Measurements from ENCODE around the gene UCK2.

Gene UCK2

GRCh38 chr1:165856021-165856420 lies 28.6 kb downstream of the UCK2 start:
- no peak overlapping the region for H3K27ac ChIP-seq (ENCODE audit: low read length)
- peaks cover 12% of the 10 kb centered on the region for H3K4me1 ChIP-seq (ENCODE audit: low read length)

GRCh38 chr1:165856606-165857005 lies 29.2 kb downstream of the UCK2 start:
- TF ChIP-seq CTCF (IDR thresholded peaks at IDR 0.05; ENCODE audit: low read length) (no peak), EZH2 (optimal IDR thresholded peaks at IDR 0.05; ENCODE audit: low read depth, low read length) (no peak)
- H3K79me2 ChIP-seq (ENCODE audit: low read length) = peaks cover 97% of the 10 kb centered on the region
- H3K9ac ChIP-seq (ENCODE audit: low read length) = no peak overlapping the region
- no peaks in the 10 kb centered on the region for H3K9me3 ChIP-seq (replicated peaks; ENCODE audit: insufficient read depth, low read length)
- peaks cover 7% of the 10 kb centered on the region for H3K4me1 ChIP-seq (ENCODE audit: low read length)
- no peaks in the 10 kb centered on the region for H3K27me3 ChIP-seq (replicated peaks; ENCODE audit: insufficient read depth, low read length)
- H3K9me2 ChIP-seq (replicated peaks; ENCODE audit: insufficient read depth, low read length) = no peaks in the 10 kb centered on the region
- H3F3A ChIP-seq (ENCODE audit: insufficient read depth, low read length) = peaks cover under 1% of the 10 kb centered on the region; the same call in 1 of the 2 replicates
- peaks cover 83% of the 10 kb centered on the region for H4K20me1 ChIP-seq (ENCODE audit: insufficient read depth, low read length)
- H2AFZ ChIP-seq (ENCODE audit: low read length) = no peak overlapping the region
- H3K4me3 ChIP-seq (ENCODE audit: low read length) = no peak overlapping the region
- H3K4me2 ChIP-seq (ENCODE audit: low read depth, low read length) = no peak overlapping the region
- no peak for DNase-seq
- no peak overlapping the region for H3K27ac ChIP-seq (ENCODE audit: low read length)
- no peaks in the 10 kb centered on the region for H3K36me3 ChIP-seq (replicated peaks; ENCODE audit: insufficient read depth, low read length)

More at GRCh38 chr1:165856021-165856420, 28.6 kb downstream of the UCK2 start:
- Histone ChIP-seq H3K4me2 (ENCODE audit: low read depth, low read length) (no peak overlapping the region), H3K4me3 (ENCODE audit: low read length) (no peak overlapping the region), H3K9me3 (replicated peaks; ENCODE audit: insufficient read depth, low read length) (no peaks in the 10 kb centered on the region), H3K36me3 (replicated peaks; ENCODE audit: insufficient read depth, low read length) (no peaks in the 10 kb centered on the region), H3K79me2 (ENCODE audit: low read length) (peaks cover 99% of the 10 kb centered on the region), H3F3A (ENCODE audit: insufficient read depth, low read length) (peaks cover 6% of the 10 kb centered on the region), H2AFZ (ENCODE audit: low read length) (no peak overlapping the region), H3K9me2 (replicated peaks; ENCODE audit: insufficient read depth, low read length) (no peaks in the 10 kb centered on the region), H3K9ac (ENCODE audit: low read length) (no peak overlapping the region), H3K27me3 (replicated peaks; ENCODE audit: insufficient read depth, low read length) (no peaks in the 10 kb centered on the region), H4K20me1 (ENCODE audit: insufficient read depth, low read length) (peaks cover 87% of the 10 kb centered on the region)
- no peak for DNase-seq
- TF ChIP-seq EZH2phosphoT487 (IDR thresholded peaks at IDR 0.05; ENCODE audit: low read length) = no peak
- no peak for TF ChIP-seq EZH2 (optimal IDR thresholded peaks at IDR 0.05; ENCODE audit: low read depth, low read length)
- TF ChIP-seq CTCF (IDR thresholded peaks at IDR 0.05; ENCODE audit: low read length) = no peak

- TF ChIP-seq EZH2phosphoT487 (IDR thresholded peaks at IDR 0.05; ENCODE audit: low read length) = no peak
- no peak for TF ChIP-seq CTCF (IDR thresholded peaks at IDR 0.05; ENCODE audit: low read length)
- TF ChIP-seq EZH2 (optimal IDR thresholded peaks at IDR 0.05; ENCODE audit: low read depth, low read length) = no peak
- no peak overlapping the region for H3K9ac ChIP-seq (ENCODE audit: low read length)
- H3K36me3 ChIP-seq (replicated peaks; ENCODE audit: insufficient read depth, low read length) = no peaks in the 10 kb centered on the region
- no peaks in the 10 kb centered on the region for H3K9me2 ChIP-seq (replicated peaks; ENCODE audit: insufficient read depth, low read length)
- no peak overlapping the region for H3K4me3 ChIP-seq (ENCODE audit: low read length)
- DNase-seq = no peak
- no peak overlapping the region for H2AFZ ChIP-seq (ENCODE audit: low read length)
- no peaks in the 10 kb centered on the region for H3K9me3 ChIP-seq (replicated peaks; ENCODE audit: insufficient read depth, low read length)
- no peak overlapping the region for H3K4me2 ChIP-seq (ENCODE audit: low read depth, low read length)
- peaks cover 97% of the 10 kb centered on the region for H3K79me2 ChIP-seq (ENCODE audit: low read length)
- no peaks in the 10 kb centered on the region for H3K27me3 ChIP-seq (replicated peaks; ENCODE audit: insufficient read depth, low read length)
- peaks cover 83% of the 10 kb centered on the region for H4K20me1 ChIP-seq (ENCODE audit: insufficient read depth, low read length)
- H3K27ac ChIP-seq (ENCODE audit: low read length) = no peak overlapping the region
- H3F3A ChIP-seq (ENCODE audit: insufficient read depth, low read length) = no peaks in the 10 kb centered on the region
- 0 out of 2 replicates have a peak, but pooled peaks cover 3% of the 10 kb centered on the region for H3K4me1 ChIP-seq (ENCODE audit: low read length)
These were observed 29.8 kb downstream of the UCK2 start for GRCh38 chr1:165857046-165857801.

Measured in MM.1S (cell line).